GM12878 (cell line): ENCODE results near the gene SLC36A1. TPM values are rescaled to one million over a fixed set of nuclear protein-coding genes. Genes with fewer than 3 reads are reported as not detected.

Source experiments
- ASH2L ChIP-seq: fragments of 300-600, 200-600 bp; sonication (generic); IDR thresholded peaks from 2 replicates; pipeline ENCODE4 v1.6.1; 2017; ENCODE audit warnings: low read depth, mild to moderate bottlenecking, borderline replicate concordance
- E4F1 ChIP-seq: fragments of 450-650 bp; IDR thresholded peaks from 2 replicates; pipeline ENCODE4 v1.6.1; 2018; ENCODE audit warnings: borderline replicate concordance, mild to moderate bottlenecking; ENCODE audit not compliant: partially characterized antibody
- EZH2 ChIP-seq: IDR thresholded peaks from 2 replicates; pipeline ENCODE4 v1.6.1; 2012; ENCODE audit warnings: low read depth, mild to moderate bottlenecking, control low read depth, inconsistent platforms, low read length, borderline replicate concordance; ENCODE audit not compliant: control insufficient read depth
- HSF1 ChIP-seq: fragments of 150-350 bp; IDR thresholded peaks from 2 replicates; pipeline ENCODE4 v1.6.1; 2014; ENCODE audit warnings: mild to moderate bottlenecking, low read depth, low read length
- KLF5 ChIP-seq: fragments of 450-650 bp; IDR thresholded peaks from 2 replicates; pipeline ENCODE4 v1.6.1; 2014; ENCODE audit warnings: mild to moderate bottlenecking; ENCODE audit not compliant: partially characterized antibody
- MLLT1 ChIP-seq: fragments of 450-650 bp; IDR thresholded peaks from 2 replicates; pipeline ENCODE4 v1.6.1; 2016; ENCODE audit warnings: mild to moderate bottlenecking
- NFYB ChIP-seq: IDR thresholded peaks from 2 replicates; pipeline ENCODE4 v1.6.1; 2011; ENCODE audit warnings: low read depth, mild to moderate bottlenecking, low read length, improper control_type of control experiment, moderate library complexity; ENCODE audit not compliant: insufficient read depth
- NR2C2 ChIP-seq: IDR thresholded peaks from 2 replicates; pipeline ENCODE4 v1.6.1; 2011; ENCODE audit warnings: borderline replicate concordance, low read depth; ENCODE audit not compliant: control insufficient read depth, insufficient read length
- PBX3 ChIP-seq: IDR thresholded peaks from 2 replicates; pipeline ENCODE4 v1.6.1; 2011; ENCODE audit warnings: mild to moderate bottlenecking, low read depth, low read length, moderate library complexity; ENCODE audit not compliant: insufficient replicate concordance
- RELA ChIP-seq: fragments of 450-650 bp; IDR thresholded peaks from 2 replicates; pipeline ENCODE4 v1.8.0; 2014; ENCODE audit warnings: borderline replicate concordance; ENCODE audit not compliant: partially characterized antibody
- SREBF1 ChIP-seq: IDR thresholded peaks from 2 replicates; pipeline ENCODE4 v1.6.1; 2012; ENCODE audit warnings: mild to moderate bottlenecking, low read length
- TBL1XR1 ChIP-seq: IDR thresholded peaks from 2 replicates; pipeline ENCODE4 v1.6.1; 2012; ENCODE audit warnings: low read depth, low read length, improper control_type of control experiment
- YBX1 ChIP-seq: fragments of 450-650 bp; IDR thresholded peaks from 2 replicates; pipeline ENCODE4 v1.6.1; 2016; ENCODE audit warnings: antibody characterized with exemption
- ZBTB11 ChIP-seq: fragments of 450-650 bp; formaldehyde crosslinking; IDR thresholded peaks from 2 replicates; pipeline ENCODE4 v1.5.0; 2022; ENCODE audit warnings: mild to moderate bottlenecking, missing genetic modification characterization
- ZBTB33 ChIP-seq: fragments of 450-650 bp; IDR thresholded peaks from 2 replicates; pipeline ENCODE4 v1.6.1; 2017; ENCODE audit warnings: mild to moderate bottlenecking
- polyA plus RNA-seq, 11 experiments: library from polyadenylated mRNA; depleted of rRNA in 4 of 11; unstranded in 6 of 11; stranded (reverse) in 5 of 11; fragments of >200 nt; fragmentation: Nextera tagmentation in 4 of 11; fragmentation: Illumina TruSeq in 1 of 11; extraction: Ambion mirVana in 4 of 11; extraction: Trizol in 1 of 11; gene quantifications; 1 replicate in 1 of 11; 2 replicates in 10 of 11; pipeline versions ENCODE4 v1.2.1 to v1.2.3, GENCODE V29; 2011 to 2016; ENCODE audit warnings: inconsistent platforms in 2 of 11, missing spikeins in 2 of 11, low read depth in 1 of 11
- total RNA-seq, 4 experiments: library from RNA; depleted of rRNA in 3 of 4; stranded (reverse); fragments of >200 nt in 3 of 4; fragmentation: Illumina TruSeq in 1 of 4; extraction: Trizol in 1 of 4; gene quantifications; 2 replicates each; pipeline versions ENCODE4 v1.2.1 to v1.2.3, GENCODE V29; 2013 to 2021

The SLC36A1 gene
- total and polyA plus RNA-seq, 10 of the 15 experiments (the other 5 are each of a cell fraction or from before 2014, with no cell fraction given), result 0.50 to 8.2 (median 3.5) TPM

GRCh38 chr5:151447174-151448037 lies at the start of gene SLC36A1 (continued):
- TF ChIP-seq ZBTB11 (CRISPR knock-in tag), result peak; percentile 66; the same call in 1 of the 2 replicates
- TF ChIP-seq E4F1, result peak; percentile 30
- peak; percentile 94 for TF ChIP-seq RELA
- no peak for TF ChIP-seq KLF5
- TF ChIP-seq ZBTB33, result no peak
- no peak for TF ChIP-seq NFYB
- TF ChIP-seq SREBF1, result no peak
- peak; percentile 50; the same call in 1 of the 2 replicates for TF ChIP-seq HSF1
- TF ChIP-seq NR2C2, result no peak
- 0 out of 2 replicates have a peak, but pooled peaks have one; percentile 36 for TF ChIP-seq MLLT1
- no peak for TF ChIP-seq ASH2L
- no peak; the same call in 1 of the 2 replicates for TF ChIP-seq TBL1XR1
- TF ChIP-seq PBX3, result peak; percentile 76
- TF ChIP-seq EZH2, result no peak
- no peak for TF ChIP-seq YBX1
